KOPT-K1 (cell line): ENCODE data around the gene DLX6.

Experiments used
- H3K27ac ChIP-seq: fragments of 200-600 bp; sonication (generic); 2 replicates; pipeline ENCODE4 v1.5.1; 2016; ENCODE audit warnings: antibody characterized with exemption, mild to moderate bottlenecking, low read depth, low read length; ENCODE audit not compliant: poor library complexity, severe bottlenecking
- H3K36me3 ChIP-seq: fragments of 200-600 bp; sonication (generic); 2 replicates; pipeline ENCODE4 v1.5.1; 2017; ENCODE audit warnings: antibody characterized with exemption, mild to moderate bottlenecking, low read length, moderate library complexity; ENCODE audit not compliant: insufficient read depth
- H3K9me3 ChIP-seq: fragments of 200-600 bp; sonication (generic); 2 replicates; pipeline ENCODE4 v1.5.1; 2017; ENCODE audit warnings: antibody characterized with exemption, low read length, mild to moderate bottlenecking; ENCODE audit not compliant: insufficient read depth, poor library complexity, severe bottlenecking

Gene DLX6

DNA sequence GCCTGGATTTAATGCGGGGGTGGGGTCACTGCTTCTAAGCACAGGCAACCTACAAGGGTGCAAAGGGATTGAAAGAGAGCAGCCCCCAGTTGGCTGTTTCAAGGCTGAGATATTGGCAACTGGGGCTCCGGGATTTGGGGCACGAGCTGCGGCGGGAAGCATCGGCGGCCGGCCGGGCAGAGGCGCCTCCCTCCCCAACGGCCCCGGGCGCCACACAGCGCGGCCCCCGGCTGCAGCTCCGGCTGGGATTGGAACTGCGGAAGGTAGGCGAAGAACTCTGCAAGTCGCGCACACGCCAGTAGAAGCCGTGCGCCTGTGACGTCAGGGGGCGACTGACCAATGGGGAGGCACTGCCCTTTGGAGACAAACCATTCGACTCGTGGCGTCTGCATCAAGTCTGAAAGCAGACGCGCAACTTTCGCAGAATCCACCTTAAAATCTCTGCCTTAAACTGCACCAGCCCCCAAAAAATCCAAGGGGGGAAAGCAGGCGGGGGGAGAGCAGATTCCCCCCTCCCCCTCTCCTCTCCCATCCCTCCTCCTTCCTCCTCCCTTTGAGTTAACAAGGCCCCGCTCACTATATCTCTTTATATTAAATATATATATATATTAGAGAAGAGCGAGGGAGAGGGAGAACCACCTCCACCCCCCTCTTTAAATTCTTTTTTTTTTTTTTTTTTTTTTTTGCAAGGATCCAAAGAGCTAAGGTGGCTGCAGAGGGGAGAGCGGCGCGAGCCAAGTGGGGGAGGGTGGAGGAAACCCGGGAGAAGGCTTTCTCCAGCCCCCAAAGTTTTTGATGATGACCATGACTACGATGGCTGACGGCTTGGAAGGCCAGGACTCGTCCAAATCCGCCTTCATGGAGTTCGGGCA is at the start of gene DLX6:
DLX6 (plus strand) TSS at position 371 of the 872 bp plus-strand sequence; CDS start at position 796, 425 bp downstream.
- Histone ChIP-seq H3K36me3 (no peaks in the 10 kb centered on the region), H3K9me3 (no peaks in the 10 kb centered on the region), H3K27ac (no peak within 1 kb of the TSS)

- Histone ChIP-seq H3K36me3 (no peaks in the 10 kb centered on the region), H3K27ac (no peak overlapping the region), H3K9me3 (no peaks in the 10 kb centered on the region)
Observed at GRCh38 chr7:96959135-96959534, 46.2 kb upstream of the DLX6 start.

DNA sequence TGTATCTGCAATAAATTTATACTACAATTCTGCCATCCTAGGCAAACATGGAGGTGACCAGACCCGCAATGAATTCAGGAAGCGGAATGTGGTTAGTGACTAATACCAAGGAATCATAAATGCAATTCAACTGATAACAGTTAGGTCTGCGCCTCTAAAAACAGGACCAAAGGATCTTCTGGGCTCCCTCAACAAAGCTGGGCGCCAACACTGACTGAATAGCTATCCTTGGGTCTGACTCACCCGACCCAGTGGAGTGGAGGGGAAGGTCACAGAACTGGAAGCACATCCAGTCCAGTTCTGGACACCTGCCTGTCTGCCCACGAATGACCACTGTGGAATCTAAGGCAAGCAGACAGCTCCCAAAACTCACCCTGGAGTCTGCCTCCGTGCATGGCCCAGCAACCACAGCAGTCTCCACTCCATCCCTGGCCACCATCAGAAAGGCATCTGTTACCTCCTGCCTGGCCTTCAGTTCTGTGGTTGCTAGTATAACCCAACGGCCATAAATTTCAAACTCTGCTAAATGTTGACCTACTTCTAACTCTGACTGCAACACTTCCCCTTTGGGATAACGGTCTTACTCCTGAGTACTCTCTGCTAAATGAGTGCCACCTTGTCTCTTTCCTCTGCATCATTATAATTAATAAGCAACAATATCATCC is 43.0 kb upstream of the DLX6 start:
- H3K9me3 ChIP-seq, result no peaks in the 10 kb centered on the region
- no peaks in the 10 kb centered on the region for H3K36me3 ChIP-seq
- H3K27ac ChIP-seq, result no peak overlapping the region

DNA sequence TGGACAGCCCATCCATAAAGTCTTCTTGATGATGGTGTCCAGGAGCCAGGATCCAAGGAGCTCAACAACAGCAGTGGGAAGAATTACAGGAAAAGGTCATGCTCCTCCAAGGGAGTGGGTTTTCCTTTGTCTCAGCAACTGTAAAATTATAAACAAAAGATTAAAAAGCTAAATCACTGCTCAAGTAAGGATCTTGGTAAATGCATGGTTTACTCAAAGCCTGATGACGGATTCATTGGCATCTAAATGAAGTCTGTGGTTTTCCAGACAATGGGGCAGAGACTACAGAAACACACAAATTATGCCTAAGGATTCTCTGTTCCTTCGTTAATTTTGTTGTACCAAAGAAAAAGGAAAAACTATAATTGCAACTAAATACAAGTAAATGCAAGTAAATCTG is 36.4 kb upstream of the DLX6 start:
- Histone ChIP-seq H3K27ac (no peak overlapping the region), H3K9me3 (no peaks in the 10 kb centered on the region), H3K36me3 (no peaks in the 10 kb centered on the region)

- H3K9me3 ChIP-seq, result no peaks in the 10 kb centered on the region
- H3K27ac ChIP-seq, result no peak overlapping the region
- no peaks in the 10 kb centered on the region for H3K36me3 ChIP-seq
Observed at GRCh38 chr7:96970739-96971138, 34.6 kb upstream of the DLX6 start.

DNA sequence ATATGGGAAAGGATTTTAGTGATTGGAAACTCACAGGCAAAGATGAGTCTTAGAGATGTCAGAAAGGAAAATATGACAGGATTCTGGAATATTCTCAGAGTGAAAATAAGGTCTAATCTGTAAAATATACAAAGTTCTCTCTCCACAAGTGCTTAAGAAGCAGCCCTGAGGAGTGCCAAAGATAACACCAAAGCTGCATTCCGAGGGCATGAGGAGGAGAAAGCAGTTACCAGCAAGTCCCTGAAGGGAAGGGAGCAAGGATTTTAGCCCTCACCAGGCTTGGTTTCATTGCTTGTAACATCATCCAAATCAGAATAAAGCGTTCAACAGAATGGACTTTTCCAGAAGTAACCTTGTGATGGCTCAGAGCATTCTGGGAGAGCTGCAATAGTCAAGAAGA is 31.4 kb upstream of the DLX6 start:
- Histone ChIP-seq H3K27ac (no peak overlapping the region), H3K36me3 (no peaks in the 10 kb centered on the region), H3K9me3 (no peaks in the 10 kb centered on the region)

DNA sequence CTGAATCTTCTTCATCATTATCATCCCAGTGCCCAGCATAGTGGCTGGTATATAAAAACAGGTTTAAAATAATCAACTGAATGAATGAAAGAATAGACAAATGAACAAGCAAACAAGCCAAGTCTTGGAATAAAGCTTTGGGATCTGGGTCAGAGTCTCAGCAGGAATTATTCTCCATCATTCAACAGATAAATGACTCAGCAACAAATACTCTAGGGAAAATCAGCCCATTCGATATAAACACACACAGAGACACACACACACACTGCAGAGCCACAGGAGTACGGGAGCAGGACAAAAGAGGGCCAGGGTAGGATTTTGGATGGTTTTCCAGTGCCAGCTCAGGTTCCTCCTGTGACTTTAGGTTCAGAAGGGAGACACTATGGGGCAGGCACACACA is 29.2 kb upstream of the DLX6 start:
- H3K36me3 ChIP-seq, result no peaks in the 10 kb centered on the region

DNA sequence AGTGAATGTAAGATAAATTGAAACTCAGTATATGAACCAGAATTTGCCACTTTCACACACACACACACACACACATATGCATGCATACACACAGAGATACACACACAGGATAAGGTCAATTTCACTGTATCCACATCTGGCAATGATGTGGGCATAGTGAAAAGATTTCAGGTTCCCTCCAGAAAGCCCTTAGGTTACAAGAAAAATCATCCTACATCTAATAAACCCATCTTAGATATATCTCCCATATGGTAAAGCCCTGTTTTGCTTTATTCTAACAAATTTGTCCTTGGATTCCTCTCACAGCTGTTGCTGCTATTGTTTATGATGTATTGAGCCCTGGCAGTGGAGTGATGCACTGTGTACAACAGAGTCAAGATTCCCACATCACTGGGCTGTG is 27.9 kb upstream of the DLX6 start:
- no peaks in the 10 kb centered on the region for H3K9me3 ChIP-seq
- H3K36me3 ChIP-seq, result no peaks in the 10 kb centered on the region
- H3K27ac ChIP-seq, result no peak overlapping the region

More for the DNA sequence above, 29.2 kb upstream of the DLX6 start:
- no peak overlapping the region for H3K27ac ChIP-seq
- H3K9me3 ChIP-seq, result no peaks in the 10 kb centered on the region

DNA sequence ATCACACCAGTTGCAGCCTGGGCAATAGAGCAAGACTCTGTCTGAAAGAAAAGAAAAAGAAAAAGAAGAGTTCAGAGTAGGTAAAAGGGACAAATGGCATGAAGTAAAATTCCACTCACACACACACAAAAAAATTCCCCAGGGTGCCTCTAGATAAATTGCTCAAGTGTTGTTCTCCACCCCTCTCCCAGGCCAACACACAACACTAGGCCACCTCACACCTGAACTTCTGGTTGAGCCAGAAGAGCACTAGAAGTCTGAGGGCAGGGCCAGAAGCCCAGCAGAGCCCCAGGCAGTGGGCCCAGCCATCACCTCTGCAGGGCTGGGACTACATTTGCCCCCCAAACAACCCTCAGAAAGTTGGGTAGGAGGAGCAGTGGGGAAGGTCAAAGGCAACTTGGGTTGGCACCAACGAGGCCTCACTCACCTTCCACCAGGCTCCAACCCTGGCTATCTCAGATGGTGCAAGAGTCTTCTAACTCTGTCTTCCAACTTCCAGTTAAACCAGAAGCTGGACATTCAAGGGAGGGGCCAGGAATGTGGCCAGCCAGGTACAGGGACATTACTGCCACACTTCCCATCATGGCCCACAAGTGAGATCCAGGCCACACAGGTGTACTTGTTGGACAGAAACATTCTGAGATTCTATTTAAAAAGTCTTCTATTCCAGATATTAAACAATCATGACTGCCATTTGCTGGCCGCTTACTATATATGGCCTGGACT is 25.6 kb upstream of the DLX6 start:
- Histone ChIP-seq H3K36me3 (no peaks in the 10 kb centered on the region), H3K9me3 (no peaks in the 10 kb centered on the region), H3K27ac (no peak overlapping the region)

GRCh38 chr7:96982586-96982985 is 22.8 kb upstream of the DLX6 start:
- Histone ChIP-seq H3K36me3 (no peaks in the 10 kb centered on the region), H3K9me3 (no peaks in the 10 kb centered on the region), H3K27ac (no peak overlapping the region)

DNA sequence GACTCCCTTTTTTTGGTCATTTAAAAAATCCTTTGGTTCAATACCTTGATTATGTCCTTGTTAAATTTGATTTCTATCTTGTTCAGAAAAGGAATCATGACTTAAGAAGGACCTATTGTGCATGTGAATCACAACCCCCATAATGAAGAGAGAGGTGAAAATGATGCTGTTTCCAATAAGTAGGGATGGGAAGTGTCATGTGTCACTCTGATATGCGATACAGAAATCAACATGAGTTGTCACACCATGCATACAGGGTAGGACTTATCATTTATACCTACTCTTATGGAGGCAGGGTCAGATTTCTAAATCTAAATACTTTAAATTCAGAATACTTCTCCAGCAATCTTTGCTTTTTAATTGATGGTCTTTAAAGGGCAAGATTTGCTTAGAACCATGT is 19.4 kb upstream of the DLX6 start:
- Histone ChIP-seq H3K9me3 (no peaks in the 10 kb centered on the region), H3K27ac (no peak overlapping the region), H3K36me3 (no peaks in the 10 kb centered on the region)

- H3K36me3 ChIP-seq, result no peaks in the 10 kb centered on the region
- no peak overlapping the region for H3K27ac ChIP-seq
- H3K9me3 ChIP-seq, result peaks cover under 1% of the 10 kb centered on the region
Observed at GRCh38 chr7:96986901-96987300, 18.5 kb upstream of the DLX6 start.

- H3K27ac ChIP-seq, result no peak overlapping the region
- H3K36me3 ChIP-seq, result no peaks in the 10 kb centered on the region
- peaks cover 8% of the 10 kb centered on the region for H3K9me3 ChIP-seq
Observed at GRCh38 chr7:96987719-96988118, 17.6 kb upstream of the DLX6 start.

GRCh38 chr7:96989241-96989858 is 16.0 kb upstream of the DLX6 start:
- no peak overlapping the region for H3K27ac ChIP-seq
- no peaks in the 10 kb centered on the region for H3K36me3 ChIP-seq
- H3K9me3 ChIP-seq, result peaks cover 8% of the 10 kb centered on the region

- H3K36me3 ChIP-seq, result no peaks in the 10 kb centered on the region
- H3K9me3 ChIP-seq, result peaks cover 8% of the 10 kb centered on the region
Observed at GRCh38 chr7:96989859-96990317, 15.5 kb upstream of the DLX6 start.

More at GRCh38 chr7:96989859-96990317, 15.5 kb upstream of the DLX6 start:
- no peak overlapping the region for H3K27ac ChIP-seq
